Activated CD8-positive, alpha-beta T cell treated with anti-CD3 and anti-CD28 coated beads, Interleukin-2, amount 10 ng/mL, durations not matched to agents 7 days and 5 days (primary cell): Measurements from ENCODE around the gene COL12A1. TPM values are rescaled to one million over a fixed set of nuclear protein-coding genes. Genes with fewer than 3 reads are reported as not detected.

Experiments used
- ATAC-seq: fragments of 150-1000 bp; cut with Tn5 transposase; one replicate; pipeline ENCODE4 v1.10.0; 2021; ENCODE audit warnings: moderate library complexity
- CTCF ChIA-PET: fragments of 350-600 bp; sonication (Branson Sonifier 250); formaldehyde crosslinking; loops from one replicate; lab custom pipeline; 2021; ENCODE audit warnings: antibody characterized with exemption; lab: Charles Lee
- POLR2A ChIA-PET: fragments of 350-600 bp; sonication (Branson Sonifier 250); formaldehyde crosslinking; loops from one replicate; lab custom pipeline; 2021; ENCODE audit warnings: antibody characterized with exemption; lab: Charles Lee
- DNase-seq: peaks from one replicate; pipeline ENCODE4 v3.0.0-alpha.2; 2020
- H3K27ac Mint-ChIP-seq: one replicate; pipeline ENCODE4 v1.8.0; 2021; ENCODE audit warnings: mild to moderate bottlenecking, mixed read lengths
- H3K27me3 Mint-ChIP-seq: one replicate; pipeline ENCODE4 v1.8.0; 2021; ENCODE audit warnings: low read depth, mixed read lengths
- H3K36me3 Mint-ChIP-seq: one replicate; pipeline ENCODE4 v1.8.0; 2021; ENCODE audit warnings: low read depth, mixed read lengths
- H3K4me1 Mint-ChIP-seq: one replicate; pipeline ENCODE4 v1.8.0; 2021; ENCODE audit warnings: low read depth, mixed read lengths
- H3K4me3 Mint-ChIP-seq: one replicate; pipeline ENCODE4 v1.8.0; 2021; ENCODE audit warnings: mild to moderate bottlenecking, mixed read lengths
- H3K9me3 Mint-ChIP-seq: one replicate; pipeline ENCODE4 v1.8.0; 2022; ENCODE audit warnings: mixed read lengths; ENCODE audit not compliant: insufficient read depth
- total RNA-seq, 2 experiments: library from RNA; stranded (reverse); gene quantifications; one replicate each; pipeline ENCODE4 v1.2.3, GENCODE V29; 2021

Gene COL12A1
- total RNA-seq, 2 experiments from 2014 or later: 0.05 TPM; not detected in 1

DNA sequence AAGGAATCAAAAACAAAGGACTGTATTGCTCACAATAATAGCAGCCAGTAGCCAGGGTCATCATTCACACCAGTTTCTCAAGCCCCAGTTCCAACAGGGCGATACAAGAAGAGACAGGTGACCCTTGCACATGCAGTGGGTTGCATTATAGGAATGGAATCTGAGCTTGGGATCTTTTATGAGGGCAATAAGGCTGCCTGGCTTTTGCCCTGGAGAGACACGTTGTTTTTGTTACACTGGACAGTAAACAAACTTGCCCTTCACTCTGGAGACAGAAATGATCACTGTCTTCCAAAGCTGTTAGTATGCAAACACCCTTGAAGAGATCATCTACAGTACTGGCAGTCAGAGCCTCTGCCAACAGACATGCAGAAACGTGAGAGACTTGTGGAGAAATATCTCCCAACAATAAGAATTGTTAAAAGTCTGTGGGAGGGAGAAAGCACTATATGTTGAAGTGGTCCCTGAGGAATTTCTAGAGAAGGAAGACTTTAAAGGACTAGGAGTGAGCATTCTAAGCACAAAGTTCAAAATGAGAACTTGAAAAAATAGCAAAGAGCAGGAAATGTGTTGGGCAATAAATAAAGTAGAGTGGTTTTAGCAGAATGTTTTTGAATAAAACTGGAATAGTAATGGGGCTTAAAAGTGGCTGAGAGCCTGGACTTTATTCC, 6.2 kb upstream of the COL12A1 start:
- H3K27ac Mint-ChIP-seq: no peak overlapping the region
- ATAC-seq (no peak), DNase-seq (no peak)
- no peaks in the 10 kb centered on the region for H3K9me3 Mint-ChIP-seq
- POLR2A ChIA-PET: no interaction called here
- H3K27me3 Mint-ChIP-seq: peaks cover 39% of the 10 kb centered on the region
- no peak overlapping the region for H3K4me3 Mint-ChIP-seq
- H3K4me1 Mint-ChIP-seq: peaks cover 20% of the 10 kb centered on the region
- H3K36me3 Mint-ChIP-seq: no peaks in the 10 kb centered on the region
- CTCF ChIA-PET: interaction anchor here (0.7 to 7.3 kb wide), 14 partner anchors 8 to 1479 kb away, joined by 3 to 75 read pairs (median 4); no protein-coding TSS in a partner anchor

DNA sequence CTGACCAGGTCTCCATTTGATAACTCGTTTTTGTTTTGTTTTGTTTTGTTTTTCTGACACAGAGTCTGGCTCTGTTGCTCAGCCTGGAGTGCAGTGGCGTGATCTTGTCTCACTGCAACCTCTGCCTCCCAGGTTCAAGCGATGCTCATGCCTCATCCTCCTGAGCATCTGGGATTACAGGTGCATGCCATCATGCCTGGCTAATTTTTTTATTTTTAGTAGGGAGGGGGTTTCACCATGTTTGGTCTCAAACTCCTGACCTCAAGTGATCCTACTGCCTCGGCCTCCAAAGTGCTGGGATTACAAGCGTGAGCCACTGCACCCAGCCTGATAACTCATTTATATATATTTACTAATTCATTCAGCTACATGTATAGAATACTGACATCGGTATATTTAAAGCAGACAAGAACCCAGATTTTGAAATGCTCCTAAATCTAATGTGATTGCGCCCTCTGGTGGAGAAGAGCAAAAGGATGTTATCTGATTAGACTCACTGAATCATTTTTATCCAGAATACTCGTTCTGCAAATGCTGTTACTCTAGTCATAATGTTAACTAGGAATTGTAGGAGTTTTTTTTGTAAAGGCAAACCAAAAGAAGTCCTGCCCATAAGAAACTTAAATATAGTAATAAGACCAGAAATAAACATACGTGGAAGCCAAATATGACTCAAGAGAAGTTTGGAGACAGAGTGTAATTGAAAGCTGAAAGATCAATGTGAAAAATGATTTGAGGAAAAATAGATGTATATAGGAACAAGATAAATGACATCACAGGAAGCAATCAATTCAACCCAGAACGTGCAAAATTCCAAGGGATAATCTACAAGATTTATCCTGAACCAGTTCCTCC, 5.3 kb upstream of the COL12A1 start:
- Mint-ChIP-seq H3K27ac (no peak overlapping the region), H3K27me3 (peaks cover 44% of the 10 kb centered on the region), H3K4me1 (peaks cover 28% of the 10 kb centered on the region)

DNA sequence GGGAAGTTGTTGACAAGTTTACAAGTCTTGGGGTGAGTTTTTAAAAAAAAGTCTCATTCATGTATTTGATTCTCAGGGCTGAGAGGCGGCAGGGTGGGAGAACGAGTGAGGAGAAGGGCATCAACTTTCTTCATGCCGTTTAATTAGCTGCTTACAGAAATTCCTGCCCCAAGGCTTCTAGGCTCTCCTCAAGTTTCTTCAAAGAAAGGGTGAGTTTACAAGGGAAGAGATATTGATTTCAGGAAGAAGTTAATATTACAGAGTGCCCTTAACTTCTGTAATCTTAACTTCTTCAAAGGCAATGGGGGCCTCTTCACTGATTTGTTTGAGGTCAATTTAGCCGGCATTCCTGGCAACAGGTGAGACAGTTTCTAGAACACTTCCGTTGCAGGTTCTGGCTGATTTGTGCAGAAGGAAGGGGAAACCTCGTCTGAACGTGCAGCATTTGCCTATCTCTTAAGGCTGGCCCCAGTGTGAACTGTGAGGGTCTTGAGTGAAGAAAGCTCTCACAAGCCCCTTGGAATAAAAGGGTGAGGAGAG, 3.4 kb upstream of the COL12A1 start:
- Mint-ChIP-seq H3K4me3 (no peak overlapping the region), H3K27ac (no peak overlapping the region), H3K36me3 (no peaks in the 10 kb centered on the region), H3K4me1 (peaks cover 45% of the 10 kb centered on the region), H3K27me3 (peaks cover 58% of the 10 kb centered on the region), H3K9me3 (no peaks in the 10 kb centered on the region)
- no peak for ATAC-seq
- ChIA-PET POLR2A (interaction anchor here (0.6 to 1.1 kb wide), 3 partner anchors 34 to 1447 kb away, joined by 3 to 4 read pairs (median 3); partner anchors contain the start of gene COX7A2), CTCF (interaction anchor here (0.7 to 7.3 kb wide), 39 partner anchors 8 to 1556 kb away, joined by 3 to 75 read pairs (median 3); partner anchors contain the start of gene COX7A2)
- DNase-seq: no peak

More for the DNA sequence above, 5.3 kb upstream of the COL12A1 start:
- peak; percentile 72 for DNase-seq
- H3K9me3 Mint-ChIP-seq: no peaks in the 10 kb centered on the region
- ChIA-PET CTCF (interaction anchor here (0.7 to 7.3 kb wide), 26 partner anchors 8 to 1478 kb away, joined by 3 to 75 read pairs (median 4); no protein-coding TSS in a partner anchor), POLR2A (no interaction called here)
- no peak overlapping the region for H3K4me3 Mint-ChIP-seq
- no peaks in the 10 kb centered on the region for H3K36me3 Mint-ChIP-seq
- ATAC-seq: no peak

DNA sequence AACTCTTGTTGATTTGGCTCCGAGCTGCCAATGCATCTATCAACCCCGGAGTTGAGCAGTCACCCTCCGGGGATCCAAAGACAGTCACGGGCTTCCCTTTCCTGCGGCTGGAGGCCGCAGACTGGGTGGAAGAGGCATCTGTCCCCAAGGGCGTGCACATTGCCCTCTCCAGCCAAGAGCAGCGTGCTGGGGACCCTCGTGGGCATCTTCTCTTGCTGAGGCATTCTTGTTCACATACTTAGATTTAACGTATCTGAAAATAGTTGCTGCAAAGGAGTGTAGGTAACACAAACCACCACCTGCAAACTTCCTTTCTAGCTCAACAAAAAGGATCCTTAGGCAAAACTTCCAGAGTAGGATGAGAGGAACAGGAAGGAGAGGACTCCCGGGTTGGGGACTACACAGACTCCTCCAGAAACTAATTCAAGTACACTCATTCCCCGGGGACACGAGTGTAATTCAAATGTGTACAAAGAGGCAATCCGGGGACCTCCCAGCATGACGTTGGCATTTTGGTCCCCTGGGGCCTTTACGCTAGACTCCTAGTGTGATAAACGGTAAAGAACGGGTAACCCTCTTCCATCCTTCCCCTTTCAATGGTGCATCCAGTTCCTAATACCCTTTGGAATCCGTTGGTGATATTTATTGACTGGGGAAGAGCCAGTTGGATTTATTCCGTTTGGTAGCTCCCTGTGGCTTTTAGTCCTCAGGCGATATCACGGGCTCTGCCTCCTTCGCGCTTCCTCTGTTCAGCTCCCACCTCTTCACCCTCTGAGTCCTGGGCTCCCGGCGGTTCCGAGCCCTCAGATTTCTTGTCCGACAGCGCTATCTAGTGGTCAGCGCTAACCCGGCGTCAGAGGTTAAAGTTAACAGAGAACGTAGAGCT, 2.7 kb upstream of the COL12A1 start:
- H3K36me3 Mint-ChIP-seq: no peaks in the 10 kb centered on the region
- H3K4me3 Mint-ChIP-seq: peak overlapping the region; percentile 4
- ATAC-seq: peak; percentile 85
- ChIA-PET POLR2A (interaction anchor here (0.6 to 1.1 kb wide), 3 partner anchors 35 to 1491 kb away, joined by 3 to 4 read pairs (median 3); partner anchors contain the start of gene COX7A2), CTCF (interaction anchor here (0.7 to 7.3 kb wide), 39 partner anchors 9 to 1555 kb away, joined by 3 to 75 read pairs (median 3); partner anchors contain the start of gene COX7A2)
- peak; percentile 85 for DNase-seq
- no peaks in the 10 kb centered on the region for H3K9me3 Mint-ChIP-seq
- H3K27me3 Mint-ChIP-seq: peaks cover 65% of the 10 kb centered on the region
- peaks cover 49% of the 10 kb centered on the region for H3K4me1 Mint-ChIP-seq
- H3K27ac Mint-ChIP-seq: no peak overlapping the region

DNA sequence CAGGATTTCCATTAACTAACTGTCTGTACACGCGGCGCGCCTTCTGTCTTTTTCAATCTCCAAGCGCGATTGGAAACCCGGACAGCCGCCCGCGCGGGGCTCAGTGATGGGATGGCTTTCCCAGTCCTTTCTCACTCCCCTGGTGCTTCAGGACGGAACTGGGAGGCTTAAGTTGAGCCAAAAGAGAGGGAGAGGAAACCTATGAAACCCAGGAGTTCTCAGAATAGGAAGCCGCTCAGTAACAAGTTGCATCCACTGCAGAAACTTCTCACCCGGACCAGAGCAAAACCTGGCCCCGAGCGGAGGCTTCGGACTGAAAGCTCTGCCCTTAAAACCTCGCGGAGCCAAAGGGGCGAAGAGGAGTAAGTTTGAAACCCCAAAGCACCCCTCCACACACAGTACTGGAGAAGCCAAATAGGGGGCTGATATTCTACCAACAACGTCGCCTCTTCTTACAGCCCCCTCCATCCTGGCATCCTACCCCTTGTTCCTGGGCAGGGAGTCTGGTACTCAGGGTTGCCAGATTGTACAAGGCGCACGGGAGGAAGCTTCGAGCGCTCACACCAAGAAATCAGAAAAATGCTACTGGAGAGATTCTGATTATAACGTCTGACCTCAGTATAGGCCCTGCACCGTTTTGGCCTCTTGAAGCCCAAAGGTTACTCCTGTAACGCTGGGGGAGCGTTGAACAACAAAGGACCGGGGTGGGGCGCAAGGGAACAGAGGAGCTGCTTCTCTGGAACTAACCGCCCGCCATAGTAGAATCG, 906 bp upstream of the COL12A1 start:
- DNase-seq (no peak), ATAC-seq (no peak)
- Mint-ChIP-seq H3K4me3 (peak overlapping the region; percentile 20), H3K9me3 (no peaks in the 10 kb centered on the region), H3K36me3 (no peaks in the 10 kb centered on the region), H3K4me1 (peaks cover 53% of the 10 kb centered on the region), H3K27me3 (peaks cover 76% of the 10 kb centered on the region), H3K27ac (no peak overlapping the region)
- CTCF ChIA-PET: interaction anchor here (7.3 kb wide), 1 partner anchor 1468 kb away, joined by 75 read pairs; no protein-coding TSS in a partner anchor
- POLR2A ChIA-PET: interaction anchor here (1.6 kb wide), 1 partner anchor 37 kb away, joined by 7 read pairs; the partner anchor contains the start of gene COX7A2

DNA sequence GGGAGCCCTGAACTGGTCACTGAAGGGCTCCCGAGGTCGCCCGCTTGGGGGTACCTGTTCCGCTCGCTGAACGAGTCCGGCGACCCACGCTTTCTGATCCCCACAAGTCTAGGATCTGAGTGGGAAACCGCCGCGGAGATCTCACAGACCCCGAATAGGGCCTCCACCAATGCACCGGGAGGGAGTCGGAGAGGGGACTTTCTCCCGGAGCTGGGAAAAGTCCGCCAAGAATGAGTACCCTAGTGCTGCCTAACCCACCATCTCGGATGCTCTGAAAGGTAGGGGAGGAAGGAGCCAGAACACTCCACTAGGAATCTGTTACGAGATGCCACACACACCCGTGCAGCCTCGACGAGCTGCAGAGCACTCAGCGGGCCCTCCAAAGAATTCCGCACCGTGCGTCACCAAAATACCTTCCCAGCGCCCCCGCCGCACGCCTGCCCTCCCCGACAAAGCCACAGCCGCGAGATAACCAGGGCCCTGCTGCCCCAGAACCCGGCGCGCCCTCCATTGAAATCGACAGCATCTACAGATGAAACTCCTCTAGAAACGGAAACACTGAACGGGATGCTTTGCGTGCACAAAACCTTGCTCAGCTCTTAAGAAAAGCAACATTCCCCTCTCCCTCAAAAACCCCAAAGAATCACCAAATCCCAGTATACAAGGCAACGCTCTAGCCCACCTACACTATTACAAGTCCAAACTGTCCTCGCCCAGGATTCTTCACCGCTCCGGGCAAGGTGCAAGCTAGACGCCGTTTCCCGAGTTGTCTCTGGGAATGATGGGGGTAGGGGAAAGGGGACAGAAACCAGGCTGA, 686 bp downstream of the COL12A1 start:
- H3K4me1 Mint-ChIP-seq: peaks cover 53% of the 10 kb centered on the region
- POLR2A ChIA-PET: interaction anchor here (1.6 kb wide), 1 partner anchor 38 kb away, joined by 7 read pairs; the partner anchor contains the start of gene COX7A2
- H3K36me3 Mint-ChIP-seq: no peaks in the 10 kb centered on the region
- DNase-seq: peak; percentile 35
- no peak overlapping the region for H3K27ac Mint-ChIP-seq
- CTCF ChIA-PET: interaction anchor here (1.0 to 7.3 kb wide), 6 partner anchors 12 to 1467 kb away, joined by 3 to 75 read pairs (median 4); no protein-coding TSS in a partner anchor
- H3K27me3 Mint-ChIP-seq: peaks cover 84% of the 10 kb centered on the region
- ATAC-seq: no peak
- no peaks in the 10 kb centered on the region for H3K9me3 Mint-ChIP-seq
- peak overlapping the region; percentile 35 for H3K4me3 Mint-ChIP-seq

DNA sequence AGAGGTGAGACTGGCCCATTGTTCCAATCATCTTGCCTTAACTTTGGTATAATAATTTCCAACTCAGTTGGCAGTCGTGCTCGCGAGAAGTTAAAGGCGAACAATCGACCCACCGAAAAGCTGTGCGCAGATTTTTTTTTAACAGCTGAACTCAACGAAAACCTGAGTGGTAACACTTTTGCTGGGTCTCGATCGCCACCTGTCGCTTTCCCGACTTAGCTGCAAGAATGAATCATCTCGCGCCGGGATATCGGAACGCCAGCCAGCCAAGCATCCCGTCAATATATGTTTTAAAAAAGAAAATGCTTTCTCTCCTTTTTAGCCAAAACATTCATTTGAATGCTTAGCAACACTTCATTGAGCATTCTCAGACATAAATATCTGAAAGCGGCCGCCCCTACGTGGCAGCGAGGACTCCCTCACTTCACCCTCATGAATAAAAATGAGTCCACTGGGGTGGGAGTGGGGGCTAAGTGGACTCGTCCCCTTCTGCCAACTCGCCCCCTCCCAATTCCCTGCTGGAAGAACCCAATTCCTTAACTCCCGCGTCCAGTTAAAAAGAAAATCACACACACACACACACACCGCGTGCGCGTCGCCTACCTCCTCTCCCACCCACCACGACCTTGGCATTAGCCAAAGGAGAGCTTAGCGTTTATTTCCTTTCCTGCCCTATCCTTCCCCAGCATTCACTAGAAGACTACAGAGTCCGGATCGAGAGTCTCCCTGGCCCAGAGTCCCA, 1.5 kb downstream of the COL12A1 start:
- POLR2A ChIA-PET: no interaction called here
- Mint-ChIP-seq H3K36me3 (no peaks in the 10 kb centered on the region), H3K4me1 (peaks cover 53% of the 10 kb centered on the region), H3K27me3 (peaks cover 86% of the 10 kb centered on the region), H3K4me3 (peak overlapping the region; percentile 16), H3K27ac (no peak overlapping the region), H3K9me3 (no peaks in the 10 kb centered on the region)
- CTCF ChIA-PET: interaction anchor here (0.8 to 1.7 kb wide), 10 partner anchors 7 to 1465 kb away, joined by 3 to 12 read pairs (median 4); no protein-coding TSS in a partner anchor
- peak; percentile 57 for DNase-seq
- no peak for ATAC-seq

DNA sequence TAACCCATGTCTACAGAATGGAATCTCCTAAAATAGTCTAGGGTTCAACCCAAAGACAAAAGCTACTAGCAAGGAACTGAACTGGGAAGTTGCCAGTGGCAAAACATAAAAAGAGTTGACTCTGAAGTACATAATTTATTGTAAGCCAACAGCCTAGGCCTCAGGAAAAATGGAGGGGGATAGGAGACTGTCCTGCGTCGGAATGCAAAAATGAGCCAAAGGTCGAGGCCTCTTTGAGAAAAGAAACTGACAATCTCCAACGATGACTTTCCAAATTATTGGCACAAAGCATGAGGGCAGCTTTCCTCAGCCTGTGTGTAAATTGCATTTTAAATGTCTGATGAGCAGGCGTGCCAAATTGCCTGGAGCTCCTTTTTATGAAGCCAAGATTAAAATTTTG, 2.1 kb downstream of the COL12A1 start:
- POLR2A ChIA-PET: no interaction called here
- H3K36me3 Mint-ChIP-seq: no peaks in the 10 kb centered on the region
- H3K4me1 Mint-ChIP-seq: peaks cover 49% of the 10 kb centered on the region
- no peak overlapping the region for H3K4me3 Mint-ChIP-seq
- H3K27me3 Mint-ChIP-seq: peaks cover 83% of the 10 kb centered on the region
- ATAC-seq (no peak), DNase-seq (no peak)
- CTCF ChIA-PET: interaction anchor here (0.8 to 1.7 kb wide), 10 partner anchors 8 to 1465 kb away, joined by 3 to 12 read pairs (median 4); no protein-coding TSS in a partner anchor
- H3K9me3 Mint-ChIP-seq: no peaks in the 10 kb centered on the region
- no peak overlapping the region for H3K27ac Mint-ChIP-seq

DNA sequence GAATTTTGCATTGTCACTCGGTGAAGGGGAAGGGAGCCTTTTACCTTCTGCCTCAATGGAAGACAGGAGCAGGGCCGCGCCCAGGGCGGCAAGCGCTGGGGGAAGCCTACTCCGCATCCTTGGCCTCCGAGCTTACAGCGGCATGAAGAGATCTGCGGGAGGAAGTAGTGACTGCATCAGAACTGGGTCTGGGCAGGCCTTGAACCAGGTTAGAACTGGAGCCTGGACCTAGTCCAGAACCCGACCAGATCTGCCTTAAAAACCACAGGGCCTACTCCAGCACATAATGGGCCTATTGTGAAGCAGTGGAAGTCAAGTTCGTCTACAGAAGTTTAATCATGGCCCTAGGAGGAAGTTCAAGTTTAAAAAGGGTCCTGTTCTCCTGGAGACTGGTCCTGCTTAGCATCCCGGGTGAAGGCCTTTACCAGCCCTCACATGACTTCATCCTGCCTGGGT, 3.1 kb downstream of the COL12A1 start:
- POLR2A ChIA-PET: no interaction called here
- ATAC-seq: no peak
- no peaks in the 10 kb centered on the region for H3K36me3 Mint-ChIP-seq
- H3K4me3 Mint-ChIP-seq: no peak overlapping the region
- CTCF ChIA-PET: interaction anchor here (1.2 kb wide), 1 partner anchor 9 kb away, joined by 4 read pairs; no protein-coding TSS in a partner anchor
- H3K4me1 Mint-ChIP-seq: peaks cover 40% of the 10 kb centered on the region
- no peak overlapping the region for H3K27ac Mint-ChIP-seq
- peaks cover 77% of the 10 kb centered on the region for H3K27me3 Mint-ChIP-seq
- no peak for DNase-seq
- no peaks in the 10 kb centered on the region for H3K9me3 Mint-ChIP-seq
